Mesodermal cell (in vitro differentiated cells): ENCODE data around the gene CCDC27.

Experiments
- H3K27ac ChIP-seq: 2 replicates; pipeline ENCODE4 v1.7.0; 2013; ENCODE audit warnings: mild to moderate bottlenecking, low read depth, low read length, moderate library complexity; ENCODE audit not compliant: severe bottlenecking
- H3K36me3 ChIP-seq: 2 replicates; pipeline ENCODE4 v1.7.1; 2013; ENCODE audit warnings: mild to moderate bottlenecking, low read length, moderate library complexity; ENCODE audit not compliant: control insufficient read depth, insufficient read depth
- H3K4me1 ChIP-seq: one replicate; pipeline ENCODE4 v1.7.1; 2013; ENCODE audit warnings: mild to moderate bottlenecking, low read length; ENCODE audit not compliant: insufficient read depth, control insufficient read depth, poor library complexity, severe bottlenecking
- H3K4me3 ChIP-seq: 2 replicates; pipeline ENCODE4 v1.7.0; 2013; ENCODE audit warnings: low read length, control low read depth, mild to moderate bottlenecking; ENCODE audit not compliant: insufficient read depth, poor library complexity, severe bottlenecking; ENCODE audit errors: extremely low read depth
- H3K9me3 ChIP-seq: 2 replicates; pipeline ENCODE4 v1.7.1; 2013; ENCODE audit warnings: mild to moderate bottlenecking, low read length, moderate library complexity; ENCODE audit not compliant: control insufficient read depth
- WGBS, 2 experiments: methylation state at CpG; one replicate each; pipeline ENCODE4 v1.1.5; 2013; ENCODE audit warnings: missing lambda C conversion rate in 2 of 2; ENCODE audit not compliant: insufficient coverage in 2 of 2; 5-methylcytosine and 5-hydroxymethylcytosine counted together

Gene CCDC27

DNA sequence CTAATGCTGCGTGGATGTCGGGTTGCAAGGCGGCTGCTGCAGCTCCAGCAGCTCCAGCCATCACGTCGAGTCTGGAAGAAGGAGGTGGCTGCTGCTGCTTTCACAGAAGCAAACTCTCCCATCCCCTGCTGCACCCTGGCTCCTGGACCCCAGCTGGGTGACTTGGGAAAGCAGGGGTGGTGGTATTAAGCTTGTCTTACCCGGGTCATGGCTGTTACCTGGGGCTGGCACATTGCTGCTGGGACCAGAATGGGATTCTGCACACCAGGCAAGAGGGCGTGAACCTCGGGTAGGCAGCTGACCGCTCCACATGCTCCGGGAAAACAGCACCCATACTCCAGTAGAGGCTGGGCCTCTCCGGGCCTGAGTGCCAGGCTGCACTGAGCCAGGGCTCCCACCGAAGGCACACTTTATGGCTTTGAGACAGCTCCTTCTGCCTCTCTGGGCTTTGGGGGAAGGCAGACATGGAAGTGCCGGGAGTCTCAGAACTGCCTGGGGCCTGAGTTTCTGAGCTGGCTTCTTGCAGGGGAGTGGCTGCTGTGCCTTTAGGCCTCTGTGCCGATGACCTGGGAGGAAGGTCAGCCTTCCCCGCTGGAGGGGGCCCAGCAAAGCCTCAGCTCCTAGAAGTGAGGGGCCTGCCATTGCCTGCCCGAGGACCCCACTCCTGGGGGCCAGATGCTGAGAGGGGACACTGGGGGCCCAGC lies 21.5 kb downstream of the CCDC27 start:
- no peak overlapping the region for H3K27ac ChIP-seq
- WGBS, 2 experiments: 87% methylated on average over 13 to 15 of the region's 16 CpGs
- no peak overlapping the region for H3K4me3 ChIP-seq
- H3K4me1 ChIP-seq: peaks cover 25% of the 10 kb centered on the region
- no peaks in the 10 kb centered on the region for H3K9me3 ChIP-seq
- no peaks in the 10 kb centered on the region for H3K36me3 ChIP-seq

DNA sequence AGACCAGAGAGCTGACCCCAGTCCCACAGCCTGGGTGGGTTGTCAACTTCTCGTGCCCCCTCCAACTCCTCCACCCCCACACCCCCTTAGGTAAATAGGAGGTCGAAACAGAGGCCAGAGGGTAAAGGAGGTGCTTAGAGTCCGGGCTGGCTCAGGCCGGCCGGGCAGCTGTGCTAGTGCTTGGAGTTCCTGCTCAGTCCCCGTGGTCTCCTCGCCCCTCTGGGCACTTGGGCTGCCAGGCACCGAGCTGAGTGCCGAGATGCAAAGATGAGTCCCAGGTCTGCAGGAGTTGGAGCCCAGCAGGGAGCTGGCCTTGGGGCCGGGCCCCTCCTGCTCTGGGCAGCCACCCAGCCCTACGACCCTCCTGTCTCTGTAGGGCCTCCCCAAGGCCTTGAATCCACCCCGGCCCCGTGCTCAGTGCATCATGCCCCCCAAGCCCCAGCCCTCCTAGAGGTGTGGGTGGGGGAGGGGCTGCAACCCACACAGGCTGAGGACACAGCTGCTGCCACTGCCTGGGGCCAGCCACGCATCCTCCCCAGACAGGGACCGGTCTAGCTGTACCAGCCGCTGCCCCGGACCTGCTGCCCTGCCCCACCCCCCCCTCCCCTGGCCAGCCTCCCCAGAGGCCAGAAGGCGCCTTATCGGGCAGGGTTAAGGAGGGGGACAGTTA lies 22.2 kb downstream of the CCDC27 start:
- no peaks in the 10 kb centered on the region for H3K9me3 ChIP-seq
- H3K4me1 ChIP-seq: peaks cover 25% of the 10 kb centered on the region
- H3K4me3 ChIP-seq: no peak overlapping the region
- H3K36me3 ChIP-seq: peaks cover 6% of the 10 kb centered on the region
- no peak overlapping the region for H3K27ac ChIP-seq
- WGBS, 2 experiments: 71 to 84% methylated on average over 8 of the region's 19 CpGs

DNA sequence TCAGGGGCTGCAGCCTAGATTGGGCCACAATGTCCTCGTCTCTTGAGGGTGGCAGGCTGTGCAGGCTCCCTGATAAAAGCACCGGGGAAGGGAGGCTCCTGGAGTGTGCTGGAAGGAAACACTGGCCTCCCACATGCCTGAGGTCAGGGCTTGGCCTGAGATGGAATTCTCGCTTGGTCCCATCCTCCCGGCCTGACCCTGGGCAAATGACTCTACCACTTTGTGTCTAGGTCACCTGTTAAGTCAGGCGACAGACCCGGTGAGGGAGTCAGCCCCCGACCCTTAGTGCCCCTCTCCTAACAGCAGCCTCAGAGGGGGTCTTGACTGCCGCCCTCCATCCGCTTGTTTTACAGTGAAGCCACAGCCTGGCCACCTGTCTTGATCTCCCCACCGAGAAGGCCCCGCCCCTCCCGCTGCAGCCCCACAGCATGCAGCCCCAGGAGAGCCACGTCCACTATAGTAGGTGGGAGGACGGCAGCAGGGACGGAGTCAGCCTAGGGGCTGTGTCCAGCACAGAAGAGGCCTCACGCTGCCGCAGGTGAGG lies 22.8 kb downstream of the CCDC27 start:
- no peak overlapping the region for H3K4me3 ChIP-seq
- peaks cover 25% of the 10 kb centered on the region for H3K4me1 ChIP-seq
- WGBS, 2 experiments: 84 to 93% methylated on average over 9 to 15 of the region's 17 CpGs
- H3K27ac ChIP-seq: no peak overlapping the region
- no peaks in the 10 kb centered on the region for H3K9me3 ChIP-seq
- H3K36me3 ChIP-seq: peaks cover 12% of the 10 kb centered on the region

DNA sequence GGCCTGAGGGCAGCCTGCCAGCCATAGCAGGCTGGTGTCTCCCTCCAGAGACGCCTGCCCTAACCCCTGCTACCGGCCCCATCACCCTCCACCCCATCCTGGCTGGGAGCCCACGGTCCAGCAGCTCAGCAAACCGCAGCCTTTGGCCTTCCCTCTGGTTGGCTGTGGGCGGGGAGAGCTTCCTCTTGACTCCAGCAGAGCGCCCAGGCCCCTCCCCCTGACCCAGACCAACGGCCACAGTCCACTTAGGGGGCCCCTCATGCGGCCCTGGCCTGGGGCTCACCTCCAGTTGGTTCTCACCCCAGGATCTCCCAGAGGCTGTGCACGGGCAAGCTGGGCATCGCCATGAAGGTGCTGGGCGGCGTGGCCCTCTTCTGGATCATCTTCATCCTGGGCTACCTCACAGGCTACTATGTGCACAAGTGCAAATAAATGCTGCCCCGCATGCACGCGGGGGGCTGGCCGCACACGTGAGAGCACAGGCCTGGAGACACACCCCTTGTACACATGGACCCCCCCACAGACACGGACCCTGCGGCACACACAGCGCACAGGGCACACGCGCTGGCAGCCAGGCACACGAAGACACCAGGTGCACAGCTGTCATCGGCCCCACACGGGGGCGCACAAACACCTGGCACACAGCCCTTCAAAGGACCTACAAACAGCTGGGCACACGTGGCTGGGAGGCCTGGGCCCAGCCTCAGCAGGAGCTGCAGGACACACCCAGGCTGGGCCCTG lies 23.4 kb downstream of the CCDC27 start:
- H3K27ac ChIP-seq: no peak overlapping the region
- H3K4me1 ChIP-seq: peaks cover 25% of the 10 kb centered on the region
- H3K36me3 ChIP-seq: peaks cover 18% of the 10 kb centered on the region
- 66 to 67% methylated on average over 23 to 24 of the region's 27 CpGs for WGBS, 2 experiments
- no peak overlapping the region for H3K4me3 ChIP-seq
- H3K9me3 ChIP-seq: no peaks in the 10 kb centered on the region

DNA sequence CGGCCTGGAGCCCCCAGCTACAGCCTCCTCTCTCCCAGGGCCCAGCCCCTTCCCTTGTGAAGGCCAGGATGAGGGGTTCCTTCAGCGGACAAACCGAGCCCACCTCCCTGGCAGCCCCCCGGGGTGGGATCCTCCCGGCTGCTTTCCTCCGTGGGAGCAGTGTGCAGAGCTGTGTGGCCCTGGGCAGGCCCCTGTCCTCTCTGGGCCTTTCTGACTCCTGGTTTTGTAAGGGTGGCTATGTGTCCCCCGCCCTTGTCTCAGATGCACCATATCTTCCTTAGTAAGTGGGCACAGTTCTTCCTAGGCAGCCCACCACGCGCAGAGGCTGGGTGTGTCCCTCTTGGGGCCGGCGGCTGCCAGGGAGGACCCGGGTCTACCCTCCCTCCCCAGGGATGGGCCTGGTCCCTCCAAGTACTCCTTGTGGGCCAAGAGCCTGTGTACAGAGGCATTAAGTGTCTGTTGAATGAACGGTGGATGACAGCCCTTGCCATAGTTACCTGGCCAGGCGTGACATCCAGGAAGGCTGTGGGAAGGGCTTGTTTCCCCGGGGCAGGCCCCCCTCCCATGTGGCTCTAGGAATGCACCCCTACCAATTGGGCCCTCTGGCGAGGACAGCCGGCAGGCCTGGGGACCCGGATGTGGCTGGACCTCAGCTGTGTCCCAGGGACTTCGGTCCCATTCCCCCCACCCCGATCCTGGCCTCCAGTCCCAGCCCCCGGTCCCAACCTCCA lies 24.1 kb downstream of the CCDC27 start:
- no peak overlapping the region for H3K27ac ChIP-seq
- peaks cover 26% of the 10 kb centered on the region for H3K36me3 ChIP-seq
- H3K4me1 ChIP-seq: peaks cover 25% of the 10 kb centered on the region
- 89 to 92% methylated on average over 15 to 16 of the region's 21 CpGs for WGBS, 2 experiments
- no peak overlapping the region for H3K4me3 ChIP-seq
- H3K9me3 ChIP-seq: no peaks in the 10 kb centered on the region

DNA sequence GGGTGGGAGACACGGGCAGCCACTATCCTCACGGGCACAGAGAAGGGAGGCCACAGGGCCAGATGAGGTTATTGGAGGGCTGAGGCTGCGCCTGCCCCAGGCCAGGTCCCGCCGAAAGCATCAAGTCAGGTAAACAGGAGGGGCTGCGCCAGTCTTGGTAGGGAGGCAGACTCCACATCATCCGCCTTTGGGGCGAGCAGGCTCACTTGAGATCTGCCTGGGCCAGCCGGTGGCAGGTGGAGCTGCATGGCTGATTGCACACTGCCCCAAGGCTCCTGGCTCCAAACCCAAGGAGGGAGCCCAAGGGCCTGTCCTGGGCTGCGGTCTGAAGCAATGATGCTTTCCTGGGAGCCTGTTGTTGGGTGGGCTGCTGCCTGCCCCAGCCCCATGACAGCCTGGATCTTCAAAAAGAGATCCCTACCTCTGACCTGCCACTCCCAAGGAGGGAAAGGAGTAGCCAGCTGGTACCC lies 24.9 kb downstream of the CCDC27 start:
- H3K27ac ChIP-seq: no peak overlapping the region
- peaks cover 32% of the 10 kb centered on the region for H3K36me3 ChIP-seq
- H3K4me1 ChIP-seq: peaks cover 20% of the 10 kb centered on the region
- no peaks in the 10 kb centered on the region for H3K9me3 ChIP-seq
- no peak overlapping the region for H3K4me3 ChIP-seq
- 90 to 91% methylated on average over 10 of the region's 10 CpGs for WGBS, 2 experiments

DNA sequence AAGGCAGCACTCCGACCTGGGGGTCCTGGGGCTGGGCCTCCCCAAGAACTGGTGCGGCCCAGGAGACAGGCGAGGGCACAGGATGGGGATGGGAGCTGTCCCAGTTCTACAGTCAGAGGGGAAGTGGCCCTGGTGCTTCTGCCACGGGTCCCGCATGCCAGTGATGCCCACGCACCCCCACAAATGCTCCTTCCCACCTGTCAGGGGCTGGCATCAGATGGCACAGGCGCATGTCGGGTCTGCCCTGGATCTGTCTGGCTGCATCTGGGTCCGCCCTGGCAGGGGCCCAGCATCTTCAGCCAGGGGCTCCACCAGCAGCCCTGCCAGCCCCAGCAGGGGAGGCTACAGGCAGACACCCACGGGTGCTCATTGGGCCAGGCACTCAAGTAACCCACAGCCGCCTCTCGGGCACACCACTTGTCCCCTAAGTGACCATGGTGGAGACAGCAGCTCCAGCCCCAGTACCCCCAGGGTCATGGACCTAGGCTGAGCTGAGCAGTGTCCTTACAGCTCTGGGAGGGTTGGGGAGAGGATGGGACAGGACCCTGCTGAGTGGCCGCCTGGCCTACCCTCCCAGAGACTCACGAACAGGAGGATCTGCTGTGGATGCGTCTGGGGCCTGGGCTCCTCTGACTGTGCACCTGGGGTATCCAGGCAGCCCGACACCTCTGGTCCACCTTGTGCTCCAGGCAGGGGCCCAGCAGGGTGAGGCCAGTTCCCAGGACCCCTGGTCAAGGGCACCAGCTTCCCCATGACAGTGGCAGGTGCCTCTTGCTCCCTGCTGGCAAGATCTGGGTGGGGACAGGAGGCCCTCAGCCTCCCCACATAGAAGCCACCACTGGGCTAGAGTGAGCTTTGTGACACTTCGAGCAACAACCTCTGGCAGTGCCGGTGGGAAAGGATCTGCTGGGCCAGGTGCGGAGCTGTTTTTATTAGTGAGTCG lies 25.7 kb downstream of the CCDC27 start:
- H3K36me3 ChIP-seq: peaks cover 41% of the 10 kb centered on the region
- H3K27ac ChIP-seq: no peak overlapping the region
- WGBS, 2 experiments: 95 to 97% methylated on average over 11 to 19 of the region's 20 CpGs
- peaks cover 20% of the 10 kb centered on the region for H3K4me1 ChIP-seq
- H3K9me3 ChIP-seq: no peaks in the 10 kb centered on the region
- no peak overlapping the region for H3K4me3 ChIP-seq

DNA sequence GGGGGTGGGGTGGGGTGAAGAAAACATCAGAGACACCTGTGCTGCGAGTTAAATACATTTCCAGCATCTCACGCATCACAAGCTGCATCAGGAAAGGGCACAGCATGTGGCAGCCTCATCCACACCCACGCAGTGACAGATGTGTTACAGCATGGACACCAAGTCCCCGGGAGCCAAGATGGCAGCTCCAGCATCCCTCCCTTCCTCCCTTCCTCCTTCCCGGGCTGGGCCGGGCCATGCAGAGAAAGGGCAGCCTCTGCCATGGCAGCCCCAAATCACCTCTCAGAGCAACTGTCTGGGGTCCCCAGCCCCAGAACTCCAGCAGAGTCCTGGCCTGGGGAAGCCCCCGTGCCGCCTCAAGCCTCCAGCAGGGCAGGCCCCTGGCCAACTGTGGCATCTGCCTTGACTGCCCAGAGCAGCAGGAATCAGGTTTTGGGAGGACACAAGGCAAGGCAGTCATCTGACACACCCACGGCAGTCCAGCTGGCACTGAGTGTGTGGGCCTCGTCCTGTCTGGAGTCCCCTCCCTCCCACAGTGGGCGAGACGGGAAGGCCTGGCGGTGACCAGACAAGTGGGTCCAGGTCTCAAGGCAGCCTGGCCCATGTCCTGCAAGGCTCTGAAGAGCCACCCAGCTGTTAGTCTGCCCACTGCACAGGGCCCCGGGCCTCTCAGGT lies 26.5 kb downstream of the CCDC27 start:
- WGBS, 2 experiments: 89 to 92% methylated on average over 9 to 12 of the region's 14 CpGs
- Histone ChIP-seq H3K4me3 (no peak overlapping the region), H3K9me3 (no peaks in the 10 kb centered on the region), H3K36me3 (peaks cover 49% of the 10 kb centered on the region), H3K27ac (no peak overlapping the region), H3K4me1 (peaks cover 20% of the 10 kb centered on the region)

DNA sequence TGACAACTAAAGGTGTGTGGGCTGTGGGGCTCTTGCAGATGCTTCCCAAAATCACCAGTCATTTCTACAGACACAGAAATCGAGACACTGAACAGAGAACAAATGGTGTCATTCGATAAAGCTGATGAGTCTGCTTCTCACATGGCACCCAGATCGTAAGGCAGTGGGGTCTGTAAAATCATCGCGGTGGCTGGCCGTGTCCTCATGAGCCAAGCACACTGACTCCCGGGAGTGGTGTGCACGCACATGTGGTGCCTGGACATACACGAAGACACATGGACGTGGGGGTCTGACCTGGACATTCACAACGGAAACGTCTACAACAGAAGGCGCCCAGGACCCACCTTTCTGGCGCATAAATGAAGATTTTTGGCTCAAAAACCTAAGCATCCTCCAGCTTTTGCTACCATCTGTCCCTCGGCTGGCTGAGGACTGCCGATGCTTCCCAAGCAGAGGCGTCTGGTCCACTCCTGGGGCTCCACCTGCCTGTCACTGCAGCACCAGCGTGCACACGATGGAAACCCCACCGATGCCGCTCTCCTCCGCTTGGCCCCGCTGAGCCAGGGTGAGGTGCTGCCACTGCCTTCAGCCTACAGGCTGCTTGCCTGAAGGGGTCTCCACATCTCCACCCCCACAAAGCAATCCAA lies 27.1 kb downstream of the CCDC27 start:
- Histone ChIP-seq H3K27ac (no peak overlapping the region), H3K36me3 (peaks cover 54% of the 10 kb centered on the region), H3K4me3 (no peak overlapping the region), H3K9me3 (no peaks in the 10 kb centered on the region), H3K4me1 (peaks cover 17% of the 10 kb centered on the region)
- WGBS, 2 experiments: 95% methylated on average over 18 to 23 of the region's 23 CpGs
